GM12878 (cell line): ENCODE results near the gene DOCK1. TPM values are rescaled to one million over a fixed set of nuclear protein-coding genes. Genes with fewer than 3 reads are reported as not detected.

Source experiments
- ATAC-seq: fragments of 200-7000 bp; cut with Tn5 transposase; 3 replicates; pipeline ENCODE4 v1.9.1; 2020; ENCODE audit warnings: mild to moderate bottlenecking, moderate library complexity
- BruUV-seq: library from RNA; stranded (reverse); fragments of 400-500 nt; replicated peaks from 2 replicates; lab custom pipeline; 2021; lab: Mats Ljungman, UMichigan
- CTCF ChIA-PET: fragments of 300-600 bp; sonication (Branson Sonifier 250); formaldehyde crosslinking; extraction: SDS; loops from one replicate; lab custom pipeline; 2021; ENCODE audit warnings: inconsistent platforms; lab: Yijun Ruan, JAX
- POLR2A ChIA-PET: fragments of 350-600 bp; formaldehyde crosslinking; extraction: SDS; loops from one replicate; lab custom pipeline; 2021; ENCODE audit warnings: inconsistent platforms; lab: Charles Lee
- RAD21 ChIA-PET: fragments of 300-600 bp; sonication (Branson Sonifier 250); formaldehyde crosslinking; loops from one replicate; lab custom pipeline; 2023; ENCODE audit warnings: antibody characterized with exemption; ENCODE audit not compliant: unreplicated experiment; lab: Charles Lee
- SMC1A ChIA-PET: fragments of 300-600 bp; sonication (Branson Sonifier 250); formaldehyde crosslinking; loops from one replicate; lab custom pipeline; 2023; ENCODE audit not compliant: unreplicated experiment, uncharacterized antibody; lab: Charles Lee
- DNase-seq: peaks from one replicate; pipeline ENCODE4 v3.0.0-alpha.2; 2011; ENCODE audit warnings: low read depth, low spot score
- FAIRE-seq: peaks from 3 replicates; lab custom pipeline; 2011; peaks lifted over from hg19 to GRCh38; lab: Jason Lieb, UNC
- H2AFZ ChIP-seq: 2 replicates; pipeline ENCODE4 v1.6.0; 2011; ENCODE audit warnings: low read depth, low read length, control low read depth; ENCODE audit not compliant: control insufficient read depth
- H3K27ac ChIP-seq: 2 replicates; pipeline ENCODE4 v1.5.1; 2011; ENCODE audit warnings: control low read depth; ENCODE audit not compliant: control insufficient read depth, insufficient read depth
- H3K27me3 ChIP-seq, 2 experiments: replicated peaks in 1 of 2; 2 replicates each; pipeline versions ENCODE4 v1.6.0 to v1.6.1; 2011; ENCODE audit warnings: low read length in 1 of 2; ENCODE audit not compliant: control insufficient read depth in 2 of 2, insufficient read depth in 2 of 2
- H3K36me3 ChIP-seq, 2 experiments: 2 replicates each; pipeline ENCODE4 v1.5.1; 2011; ENCODE audit warnings: low read length in 1 of 2; ENCODE audit not compliant: control insufficient read depth in 2 of 2, insufficient read depth in 2 of 2
- H3K4me1 ChIP-seq: 2 replicates; pipeline ENCODE4 v1.6.1; 2011; ENCODE audit warnings: mild to moderate bottlenecking, low read length, moderate library complexity, mixed read lengths; ENCODE audit not compliant: control insufficient read depth, insufficient read depth
- H3K4me2 ChIP-seq: 2 replicates; pipeline ENCODE4 v1.6.0; 2011; ENCODE audit warnings: control low read depth; ENCODE audit not compliant: control insufficient read depth, insufficient read depth
- H3K4me3 ChIP-seq: fragments of 200-600 bp; sonication (generic); 2 replicates; pipeline ENCODE4 v1.5.1; 2016
- H3K79me2 ChIP-seq: 2 replicates; pipeline ENCODE4 v1.6.0; 2011; ENCODE audit warnings: low read length; ENCODE audit not compliant: control insufficient read depth, insufficient read depth
- H3K9ac ChIP-seq: 2 replicates; pipeline ENCODE4 v1.8.0; 2011; ENCODE audit warnings: low read length, control low read depth, mixed read lengths; ENCODE audit not compliant: control insufficient read depth, insufficient read depth
- H3K9me3 ChIP-seq: replicated peaks from 3 replicates; pipeline ENCODE4 v1.5.1; 2011; ENCODE audit warnings: mild to moderate bottlenecking, low read length; ENCODE audit not compliant: control insufficient read depth, insufficient read depth
- H4K20me1 ChIP-seq: 2 replicates; pipeline ENCODE4 v1.6.0; 2011; ENCODE audit not compliant: control insufficient read depth, insufficient read depth
- CHD2 ChIP-seq: IDR thresholded peaks from 2 replicates; pipeline ENCODE4 v1.6.1; 2011; ENCODE audit warnings: low read depth, low read length, improper control_type of control experiment, borderline replicate concordance
- CHD4 ChIP-seq: fragments of 200-600 bp; sonication (generic); IDR thresholded peaks from 2 replicates; pipeline ENCODE4 v1.6.1; 2016; ENCODE audit warnings: mild to moderate bottlenecking
- FOXM1 ChIP-seq: IDR thresholded peaks from 2 replicates; pipeline ENCODE4 v1.6.1; 2012; ENCODE audit warnings: low read depth, mild to moderate bottlenecking, inconsistent platforms, low read length, moderate library complexity
- IKZF2 ChIP-seq, 2 experiments: fragments of 450-650 bp; IDR thresholded peaks; 2 replicates each; pipeline ENCODE4 v1.6.1; 2017; ENCODE audit warnings: mild to moderate bottlenecking in 2 of 2, moderate library complexity in 2 of 2
- JUNB ChIP-seq: IDR thresholded peaks from 2 replicates; pipeline ENCODE4 v1.6.1; 2016; ENCODE audit warnings: antibody characterized with exemption, mild to moderate bottlenecking
- JUND ChIP-seq: IDR thresholded peaks from 2 replicates; pipeline ENCODE4 v1.6.1; 2012; ENCODE audit warnings: low read depth, mild to moderate bottlenecking, low read length, improper control_type of control experiment, moderate library complexity
- NR2F1 ChIP-seq: fragments of 450-650 bp; conservative IDR thresholded peaks from 2 replicates; pipeline ENCODE4 v1.6.1; 2017; ENCODE audit warnings: mild to moderate bottlenecking
- PAX5 ChIP-seq: IDR thresholded peaks from 2 replicates; pipeline ENCODE4 v1.6.1; 2011; ENCODE audit warnings: low read depth, low read length, borderline replicate concordance
- RAD51 ChIP-seq: fragments of 450-650 bp; IDR thresholded peaks from 2 replicates; pipeline ENCODE4 v1.6.1; 2016; ENCODE audit warnings: moderate library complexity, mild to moderate bottlenecking, inconsistent platforms
- STAT3 ChIP-seq: IDR thresholded peaks from 2 replicates; pipeline ENCODE4 v1.6.1; 2011; ENCODE audit warnings: low read depth, low read length, improper control_type of control experiment
- WGBS: methylation state at CpG from one replicate; pipeline ENCODE4 v1.1.6; 2016; ENCODE audit warnings: low lambda C conversion rate; ENCODE audit not compliant: insufficient replicate concordance, insufficient coverage; ENCODE audit errors: missing lambda C conversion rate; 5-methylcytosine and 5-hydroxymethylcytosine counted together
- in situ Hi-C: fragments of 300-500 bp; cut with MboI; formaldehyde crosslinking; loops from 9 replicates; pipeline ENCODE4 v1.14.3; 2018; ENCODE audit warnings: mixed read lengths
- intact Hi-C: fragments of 100-400 bp; cut with micrococcal nuclease; formaldehyde crosslinking; loops from one replicate; pipeline ENCODE4 v1.14.2; 2022; ENCODE audit not compliant: unreplicated experiment
- polyA plus RNA-seq, 11 experiments: library from polyadenylated mRNA; depleted of rRNA in 4 of 11; unstranded in 6 of 11; stranded (reverse) in 5 of 11; fragments of >200 nt; fragmentation: Nextera tagmentation in 4 of 11; fragmentation: Illumina TruSeq in 1 of 11; extraction: Ambion mirVana in 4 of 11; extraction: Trizol in 1 of 11; gene quantifications; 1 replicate in 1 of 11; 2 replicates in 10 of 11; pipeline versions ENCODE4 v1.2.1 to v1.2.3, GENCODE V29; 2011 to 2016; ENCODE audit warnings: inconsistent platforms in 2 of 11, missing spikeins in 2 of 11, low read depth in 1 of 11
- total RNA-seq, 4 experiments: library from RNA; depleted of rRNA in 3 of 4; stranded (reverse); fragments of >200 nt in 3 of 4; fragmentation: Illumina TruSeq in 1 of 4; extraction: Trizol in 1 of 4; gene quantifications; 2 replicates each; pipeline versions ENCODE4 v1.2.1 to v1.2.3, GENCODE V29; 2013 to 2021
- TF ChIP-seq, protein P1 (sequence below): fragments of 450-650 bp; IDR thresholded peaks from 2 replicates; pipeline ENCODE4 v1.6.1; 2018; ENCODE audit warnings: borderline replicate concordance, mild to moderate bottlenecking; ENCODE audit not compliant: partially characterized antibody
- TF ChIP-seq, protein P2 (sequence below): IDR thresholded peaks from 2 replicates; pipeline ENCODE4 v1.6.1; 2012; ENCODE audit warnings: mild to moderate bottlenecking, low read depth, low read length
- TF ChIP-seq, protein P3 (sequence below): IDR thresholded peaks from 2 replicates; pipeline ENCODE4 v1.6.1; 2012; ENCODE audit warnings: improper control_type of control experiment, low read depth, low read length; ENCODE audit not compliant: insufficient replicate concordance

The DOCK1 gene
- total and polyA plus RNA-seq, 10 of the 15 experiments (the other 5 are each of a cell fraction or from before 2014, with no cell fraction given): 0.05 to 0.18 TPM; not detected in 8

DNA sequence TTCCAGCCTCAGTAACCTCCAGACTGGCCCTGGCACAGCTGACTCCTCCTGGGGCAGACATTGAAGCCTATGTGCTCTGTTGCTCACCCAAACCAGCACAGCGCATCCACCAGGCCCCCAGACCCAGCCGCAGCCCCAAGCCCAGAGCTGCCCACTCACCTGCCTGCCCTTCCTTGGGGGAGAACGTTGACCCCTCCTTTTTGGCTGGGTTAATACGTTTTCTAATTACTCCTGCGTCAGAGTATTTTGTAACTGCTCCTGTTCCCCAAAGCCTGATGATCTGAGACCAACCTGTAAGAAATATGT lies 536.9 kb downstream of the DOCK1 start (continued):
- TF ChIP-seq, protein P1, sequence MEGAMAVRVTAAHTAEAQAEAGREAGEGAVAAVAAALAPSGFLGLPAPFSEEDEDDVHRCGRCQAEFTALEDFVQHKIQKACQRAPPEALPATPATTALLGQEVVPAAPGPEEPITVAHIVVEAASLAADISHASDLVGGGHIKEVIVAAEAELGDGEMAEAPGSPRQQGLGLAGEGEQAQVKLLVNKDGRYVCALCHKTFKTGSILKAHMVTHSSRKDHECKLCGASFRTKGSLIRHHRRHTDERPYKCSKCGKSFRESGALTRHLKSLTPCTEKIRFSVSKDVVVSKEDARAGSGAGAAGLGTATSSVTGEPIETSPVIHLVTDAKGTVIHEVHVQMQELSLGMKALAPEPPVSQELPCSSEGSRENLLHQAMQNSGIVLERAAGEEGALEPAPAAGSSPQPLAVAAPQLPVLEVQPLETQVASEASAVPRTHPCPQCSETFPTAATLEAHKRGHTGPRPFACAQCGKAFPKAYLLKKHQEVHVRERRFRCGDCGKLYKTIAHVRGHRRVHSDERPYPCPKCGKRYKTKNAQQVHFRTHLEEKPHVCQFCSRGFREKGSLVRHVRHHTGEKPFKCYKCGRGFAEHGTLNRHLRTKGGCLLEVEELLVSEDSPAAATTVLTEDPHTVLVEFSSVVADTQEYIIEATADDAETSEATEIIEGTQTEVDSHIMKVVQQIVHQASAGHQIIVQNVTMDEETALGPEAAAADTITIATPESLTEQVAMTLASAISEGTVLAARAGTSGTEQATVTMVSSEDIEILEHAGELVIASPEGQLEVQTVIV: no peak
- no peak for TF ChIP-seq FOXM1

DNA sequence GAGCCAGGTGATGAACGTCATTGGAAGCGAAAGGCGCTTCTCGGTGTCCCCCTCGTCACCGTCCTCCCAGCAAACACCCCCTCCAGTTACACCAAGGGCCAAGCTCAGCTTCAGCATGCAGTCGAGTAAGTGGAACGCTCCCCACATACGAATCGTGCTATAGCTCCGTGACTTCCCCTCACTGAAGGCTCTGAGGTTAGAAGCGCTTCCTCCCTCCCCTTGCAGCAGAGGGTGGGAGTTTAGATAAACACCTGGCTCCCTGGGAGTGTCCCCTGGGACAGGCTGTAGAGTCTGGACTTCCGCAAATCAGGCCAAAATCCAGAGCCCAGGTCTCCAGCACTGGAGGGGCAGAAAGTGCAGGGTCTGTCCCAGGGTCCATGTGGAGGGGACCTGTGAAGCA lies 538.9 kb downstream of the DOCK1 start:
- POLR2A ChIA-PET: no interaction called here
- no peaks in the 10 kb centered on the region for H3K9me3 ChIP-seq
- no peak for TF ChIP-seq CHD4
- TF ChIP-seq PAX5: no peak
- TF ChIP-seq, protein P2, sequence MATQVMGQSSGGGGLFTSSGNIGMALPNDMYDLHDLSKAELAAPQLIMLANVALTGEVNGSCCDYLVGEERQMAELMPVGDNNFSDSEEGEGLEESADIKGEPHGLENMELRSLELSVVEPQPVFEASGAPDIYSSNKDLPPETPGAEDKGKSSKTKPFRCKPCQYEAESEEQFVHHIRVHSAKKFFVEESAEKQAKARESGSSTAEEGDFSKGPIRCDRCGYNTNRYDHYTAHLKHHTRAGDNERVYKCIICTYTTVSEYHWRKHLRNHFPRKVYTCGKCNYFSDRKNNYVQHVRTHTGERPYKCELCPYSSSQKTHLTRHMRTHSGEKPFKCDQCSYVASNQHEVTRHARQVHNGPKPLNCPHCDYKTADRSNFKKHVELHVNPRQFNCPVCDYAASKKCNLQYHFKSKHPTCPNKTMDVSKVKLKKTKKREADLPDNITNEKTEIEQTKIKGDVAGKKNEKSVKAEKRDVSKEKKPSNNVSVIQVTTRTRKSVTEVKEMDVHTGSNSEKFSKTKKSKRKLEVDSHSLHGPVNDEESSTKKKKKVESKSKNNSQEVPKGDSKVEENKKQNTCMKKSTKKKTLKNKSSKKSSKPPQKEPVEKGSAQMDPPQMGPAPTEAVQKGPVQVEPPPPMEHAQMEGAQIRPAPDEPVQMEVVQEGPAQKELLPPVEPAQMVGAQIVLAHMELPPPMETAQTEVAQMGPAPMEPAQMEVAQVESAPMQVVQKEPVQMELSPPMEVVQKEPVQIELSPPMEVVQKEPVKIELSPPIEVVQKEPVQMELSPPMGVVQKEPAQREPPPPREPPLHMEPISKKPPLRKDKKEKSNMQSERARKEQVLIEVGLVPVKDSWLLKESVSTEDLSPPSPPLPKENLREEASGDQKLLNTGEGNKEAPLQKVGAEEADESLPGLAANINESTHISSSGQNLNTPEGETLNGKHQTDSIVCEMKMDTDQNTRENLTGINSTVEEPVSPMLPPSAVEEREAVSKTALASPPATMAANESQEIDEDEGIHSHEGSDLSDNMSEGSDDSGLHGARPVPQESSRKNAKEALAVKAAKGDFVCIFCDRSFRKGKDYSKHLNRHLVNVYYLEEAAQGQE: no peak
- no peak for TF ChIP-seq JUND
- TF ChIP-seq JUNB: no peak
- TF ChIP-seq NR2F1: no peak
- TF ChIP-seq CHD2: no peak
- no peak for TF ChIP-seq RAD51
- no peak for TF ChIP-seq IKZF2 (IDR thresholded peaks at IDR 0.05)
- TF ChIP-seq, protein P3, sequence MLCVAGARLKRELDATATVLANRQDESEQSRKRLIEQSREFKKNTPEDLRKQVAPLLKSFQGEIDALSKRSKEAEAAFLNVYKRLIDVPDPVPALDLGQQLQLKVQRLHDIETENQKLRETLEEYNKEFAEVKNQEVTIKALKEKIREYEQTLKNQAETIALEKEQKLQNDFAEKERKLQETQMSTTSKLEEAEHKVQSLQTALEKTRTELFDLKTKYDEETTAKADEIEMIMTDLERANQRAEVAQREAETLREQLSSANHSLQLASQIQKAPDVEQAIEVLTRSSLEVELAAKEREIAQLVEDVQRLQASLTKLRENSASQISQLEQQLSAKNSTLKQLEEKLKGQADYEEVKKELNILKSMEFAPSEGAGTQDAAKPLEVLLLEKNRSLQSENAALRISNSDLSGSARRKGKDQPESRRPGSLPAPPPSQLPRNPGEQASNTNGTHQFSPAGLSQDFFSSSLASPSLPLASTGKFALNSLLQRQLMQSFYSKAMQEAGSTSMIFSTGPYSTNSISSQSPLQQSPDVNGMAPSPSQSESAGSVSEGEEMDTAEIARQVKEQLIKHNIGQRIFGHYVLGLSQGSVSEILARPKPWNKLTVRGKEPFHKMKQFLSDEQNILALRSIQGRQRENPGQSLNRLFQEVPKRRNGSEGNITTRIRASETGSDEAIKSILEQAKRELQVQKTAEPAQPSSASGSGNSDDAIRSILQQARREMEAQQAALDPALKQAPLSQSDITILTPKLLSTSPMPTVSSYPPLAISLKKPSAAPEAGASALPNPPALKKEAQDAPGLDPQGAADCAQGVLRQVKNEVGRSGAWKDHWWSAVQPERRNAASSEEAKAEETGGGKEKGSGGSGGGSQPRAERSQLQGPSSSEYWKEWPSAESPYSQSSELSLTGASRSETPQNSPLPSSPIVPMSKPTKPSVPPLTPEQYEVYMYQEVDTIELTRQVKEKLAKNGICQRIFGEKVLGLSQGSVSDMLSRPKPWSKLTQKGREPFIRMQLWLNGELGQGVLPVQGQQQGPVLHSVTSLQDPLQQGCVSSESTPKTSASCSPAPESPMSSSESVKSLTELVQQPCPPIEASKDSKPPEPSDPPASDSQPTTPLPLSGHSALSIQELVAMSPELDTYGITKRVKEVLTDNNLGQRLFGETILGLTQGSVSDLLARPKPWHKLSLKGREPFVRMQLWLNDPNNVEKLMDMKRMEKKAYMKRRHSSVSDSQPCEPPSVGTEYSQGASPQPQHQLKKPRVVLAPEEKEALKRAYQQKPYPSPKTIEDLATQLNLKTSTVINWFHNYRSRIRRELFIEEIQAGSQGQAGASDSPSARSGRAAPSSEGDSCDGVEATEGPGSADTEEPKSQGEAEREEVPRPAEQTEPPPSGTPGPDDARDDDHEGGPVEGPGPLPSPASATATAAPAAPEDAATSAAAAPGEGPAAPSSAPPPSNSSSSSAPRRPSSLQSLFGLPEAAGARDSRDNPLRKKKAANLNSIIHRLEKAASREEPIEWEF: no peak
- no peak for TF ChIP-seq STAT3

More for the DNA sequence above, 538.9 kb downstream of the DOCK1 start:
- WGBS: 34% methylated on average over 13 of the region's 13 CpGs
- Histone ChIP-seq H3K4me1 (no peaks in the 10 kb centered on the region), H3K79me2 (no peaks in the 10 kb centered on the region), H3K27ac (no peak overlapping the region), H4K20me1 (no peaks in the 10 kb centered on the region), H3K4me2 (no peak overlapping the region), H3K36me3 (no peaks in the 10 kb centered on the region), H2AFZ (no peak overlapping the region), H3K4me3 (no peak overlapping the region), H3K27me3 (no peaks in the 10 kb centered on the region), H3K9ac (no peak overlapping the region)
- CTCF ChIA-PET: interaction anchor here (0.8 kb wide), 1 partner anchor 167 kb away, joined by 3 read pairs; no protein-coding TSS in a partner anchor
- FAIRE-seq (no peak), DNase-seq (no peak), ATAC-seq (no peak)
- SMC1A ChIA-PET: no interaction called here
- RAD21 ChIA-PET: no interaction called here
- BruUV-seq: no TSS peak
- in situ Hi-C loops (no loop called here), intact Hi-C loops (no loop called here)
